Measurements from ENCODE around the gene USP24.

DNA sequence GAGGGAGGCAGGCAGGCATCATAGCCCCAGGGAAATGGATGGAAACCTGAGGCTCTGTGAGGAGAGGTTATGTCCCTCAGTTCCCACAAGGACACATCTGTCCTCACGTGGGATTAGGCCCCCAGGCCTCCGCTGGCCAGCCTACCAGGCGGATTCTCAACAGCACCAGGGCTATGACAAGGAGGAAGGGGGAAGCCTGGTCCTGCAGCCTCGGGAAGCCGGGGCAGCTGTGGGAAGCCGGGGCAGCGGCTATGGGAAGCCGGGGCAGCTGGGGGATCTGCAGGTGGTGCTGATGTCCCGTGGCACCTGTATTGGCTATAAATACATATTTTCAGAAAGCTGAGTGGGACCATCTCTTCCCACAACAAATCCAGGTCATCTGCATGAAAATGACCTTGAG, 196.8 kb downstream of the USP24 start:
- TF ChIP-seq, protein P1, sequence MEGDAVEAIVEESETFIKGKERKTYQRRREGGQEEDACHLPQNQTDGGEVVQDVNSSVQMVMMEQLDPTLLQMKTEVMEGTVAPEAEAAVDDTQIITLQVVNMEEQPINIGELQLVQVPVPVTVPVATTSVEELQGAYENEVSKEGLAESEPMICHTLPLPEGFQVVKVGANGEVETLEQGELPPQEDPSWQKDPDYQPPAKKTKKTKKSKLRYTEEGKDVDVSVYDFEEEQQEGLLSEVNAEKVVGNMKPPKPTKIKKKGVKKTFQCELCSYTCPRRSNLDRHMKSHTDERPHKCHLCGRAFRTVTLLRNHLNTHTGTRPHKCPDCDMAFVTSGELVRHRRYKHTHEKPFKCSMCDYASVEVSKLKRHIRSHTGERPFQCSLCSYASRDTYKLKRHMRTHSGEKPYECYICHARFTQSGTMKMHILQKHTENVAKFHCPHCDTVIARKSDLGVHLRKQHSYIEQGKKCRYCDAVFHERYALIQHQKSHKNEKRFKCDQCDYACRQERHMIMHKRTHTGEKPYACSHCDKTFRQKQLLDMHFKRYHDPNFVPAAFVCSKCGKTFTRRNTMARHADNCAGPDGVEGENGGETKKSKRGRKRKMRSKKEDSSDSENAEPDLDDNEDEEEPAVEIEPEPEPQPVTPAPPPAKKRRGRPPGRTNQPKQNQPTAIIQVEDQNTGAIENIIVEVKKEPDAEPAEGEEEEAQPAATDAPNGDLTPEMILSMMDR (IDR thresholded peaks at IDR 0.05) = no peak
- no peak for TF ChIP-seq POLR2A (IDR thresholded peaks at IDR 0.05)
